DND-41 (cell line): ENCODE data around the gene MBOAT7.

Source experiments
- ATAC-seq: fragments of 200-7000 bp; cut with Tn5 transposase; 3 replicates; pipeline ENCODE4 v1.9.1; 2021; ENCODE audit warnings: low read depth; ENCODE audit not compliant: insufficient read depth
- DNase-seq: peaks from one replicate; pipeline ENCODE4 v3.0.0-alpha.2; 2020
- H2AFZ ChIP-seq: 2 replicates; pipeline ENCODE4 v1.6.0; 2012; ENCODE audit warnings: low read depth, low read length
- H3K27ac ChIP-seq: 2 replicates; pipeline ENCODE4 v1.5.1; 2012; ENCODE audit warnings: low read length, inconsistent platforms
- H3K27me3 ChIP-seq: fragments of 200-600 bp; sonication (generic); 2 replicates; pipeline ENCODE4 v1.6.0; 2012; ENCODE audit warnings: low read length, mild to moderate bottlenecking, inconsistent platforms; ENCODE audit not compliant: insufficient read depth, poor library complexity
- H3K36me3 ChIP-seq: 2 replicates; pipeline ENCODE4 v1.5.1; 2012; ENCODE audit warnings: low read length, inconsistent platforms; ENCODE audit not compliant: insufficient read depth
- H3K4me1 ChIP-seq: 2 replicates; pipeline ENCODE4 v1.5.1; 2012; ENCODE audit warnings: mild to moderate bottlenecking, low read length; ENCODE audit not compliant: insufficient read depth
- H3K4me2 ChIP-seq: 2 replicates; pipeline ENCODE4 v1.6.0; 2012; ENCODE audit warnings: mild to moderate bottlenecking, moderate library complexity, low read length, inconsistent platforms; ENCODE audit not compliant: insufficient read depth
- H3K4me3 ChIP-seq, 2 experiments: fragments of 200-600 bp in 1 of 2; shearing (Covaris generic) in 1 of 2; 2 replicates each; pipeline ENCODE4 v1.5.1; 2012 to 2016; ENCODE audit warnings: inconsistent platforms in 2 of 2, low read length in 2 of 2, mild to moderate bottlenecking in 2 of 2, low read depth in 1 of 2, moderate library complexity in 1 of 2
- H3K79me2 ChIP-seq: 2 replicates; pipeline ENCODE4 v1.6.0; 2012; ENCODE audit warnings: low read length, inconsistent platforms; ENCODE audit not compliant: insufficient read depth
- H3K9ac ChIP-seq: 2 replicates; pipeline ENCODE4 v1.6.0; 2012; ENCODE audit warnings: low read depth, mild to moderate bottlenecking, inconsistent platforms, low read length, moderate library complexity
- H3K9me3 ChIP-seq: 2 replicates; pipeline ENCODE4 v1.5.1; 2012; ENCODE audit warnings: low read length, moderate library complexity, mild to moderate bottlenecking, inconsistent platforms; ENCODE audit not compliant: insufficient read depth, severe bottlenecking
- H4K20me1 ChIP-seq: 2 replicates; pipeline ENCODE4 v1.6.0; 2012; ENCODE audit warnings: low read length; ENCODE audit not compliant: insufficient read depth
- CTCF ChIP-seq: IDR thresholded peaks from 2 replicates; pipeline ENCODE4 v1.5.1; 2012; ENCODE audit warnings: borderline replicate concordance, low read length, moderate library complexity, mild to moderate bottlenecking; ENCODE audit not compliant: poor library complexity, severe bottlenecking; ENCODE audit errors: extremely low read depth
- EZH2 ChIP-seq: IDR thresholded peaks from 3 replicates; pipeline ENCODE4 v1.6.1; 2012; ENCODE audit warnings: borderline replicate concordance, low read depth, mild to moderate bottlenecking, moderate library complexity, low read length, inconsistent platforms; ENCODE audit not compliant: severe bottlenecking

The MBOAT7 gene

DNA sequence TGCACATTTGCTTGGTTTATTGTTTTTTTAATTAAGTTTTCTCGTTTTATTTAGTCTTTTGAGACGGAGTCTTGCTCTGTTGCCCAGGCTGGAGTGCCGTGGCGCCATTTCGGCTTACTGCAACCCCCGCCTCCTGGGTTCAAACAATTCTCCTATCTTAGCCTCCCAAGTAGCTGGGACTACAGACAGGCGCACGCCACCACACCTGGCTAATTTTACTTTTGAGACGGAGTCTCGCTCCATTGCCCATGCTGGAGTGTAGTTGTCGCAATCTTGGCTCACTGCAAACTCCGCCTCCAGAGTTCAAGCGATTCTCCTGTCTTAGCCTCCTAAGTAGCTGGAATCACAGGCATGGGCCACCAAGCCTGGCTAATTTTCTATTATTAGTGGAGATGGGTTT, 12.6 kb upstream of the MBOAT7 start:
- H4K20me1 ChIP-seq: peaks cover 60% of the 10 kb centered on the region
- no peak overlapping the region for H3K27ac ChIP-seq
- H3K36me3 ChIP-seq: peaks cover 60% of the 10 kb centered on the region

DNA sequence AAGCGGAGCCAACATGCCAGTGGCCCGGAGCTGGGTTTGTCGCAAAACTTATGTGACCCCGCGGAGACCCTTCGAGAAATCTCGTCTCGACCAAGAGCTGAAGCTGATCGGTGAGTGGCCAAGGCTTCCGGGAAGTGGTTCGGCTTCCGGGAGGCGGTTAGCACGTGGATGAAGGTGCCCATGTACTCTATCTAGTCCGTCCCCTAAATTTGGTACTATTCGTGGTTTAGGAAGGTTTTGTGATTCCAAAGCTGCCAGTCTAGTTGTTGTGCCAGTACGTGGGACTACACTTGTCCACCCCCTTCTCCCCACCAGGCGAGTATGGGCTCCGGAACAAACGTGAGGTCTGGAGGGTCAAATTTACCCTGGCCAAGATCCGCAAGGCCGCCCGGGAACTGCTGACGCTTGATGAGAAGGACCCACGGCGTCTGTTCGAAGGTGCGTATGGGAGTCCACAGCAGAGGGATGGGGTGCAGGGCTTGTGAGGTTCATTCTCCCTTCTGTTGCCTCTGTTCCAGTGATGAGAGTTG, 11.9 kb upstream of the MBOAT7 start:
- no peak overlapping the region for H2AFZ ChIP-seq
- ATAC-seq (no peak), DNase-seq (no peak)
- peak overlapping the region; percentile 72 for H3K9ac ChIP-seq
- no peaks in the 10 kb centered on the region for H3K27me3 ChIP-seq
- H3K4me1 ChIP-seq: peaks cover 54% of the 10 kb centered on the region
- H3K36me3 ChIP-seq: peaks cover 52% of the 10 kb centered on the region
- no peaks in the 10 kb centered on the region for H3K9me3 ChIP-seq
- H3K79me2 ChIP-seq: peaks cover 61% of the 10 kb centered on the region
- peak overlapping the region; percentile 38 to 62 for H3K4me3 ChIP-seq
- peak overlapping the region; percentile 81 for H3K4me2 ChIP-seq
- peak overlapping the region; percentile 98 for H3K27ac ChIP-seq
- H4K20me1 ChIP-seq: peaks cover 53% of the 10 kb centered on the region
- no peak for TF ChIP-seq EZH2
- no peak for TF ChIP-seq CTCF

More for the DNA sequence above, 12.6 kb upstream of the MBOAT7 start:
- Histone ChIP-seq H2AFZ (no peak overlapping the region), H3K4me3 (peak overlapping the region; percentile 38 to 62; a peak in 3 of 4 replicates), H3K4me1 (peaks cover 62% of the 10 kb centered on the region), H3K27me3 (no peaks in the 10 kb centered on the region), H3K9me3 (no peaks in the 10 kb centered on the region), H3K4me2 (peak overlapping the region; percentile 81), H3K9ac (peak overlapping the region; percentile 72), H3K79me2 (peaks cover 69% of the 10 kb centered on the region)
- no peak for ATAC-seq
- no peak for TF ChIP-seq CTCF
- no peak for TF ChIP-seq EZH2
- DNase-seq: no peak

GRCh38 chr19:54199401-54199800, 10.0 kb upstream of the MBOAT7 start:
- ATAC-seq (no peak), DNase-seq (no peak)
- H3K4me2 ChIP-seq: peak overlapping the region; percentile 81
- no peak overlapping the region for H3K4me3 ChIP-seq
- H3K36me3 ChIP-seq: peaks cover 38% of the 10 kb centered on the region
- no peaks in the 10 kb centered on the region for H3K27me3 ChIP-seq
- TF ChIP-seq EZH2 (no peak), CTCF (no peak)
- peaks cover 34% of the 10 kb centered on the region for H4K20me1 ChIP-seq
- H3K9me3 ChIP-seq: no peaks in the 10 kb centered on the region
- peak overlapping the region; percentile 72 for H3K9ac ChIP-seq
- H3K79me2 ChIP-seq: peaks cover 43% of the 10 kb centered on the region
- H2AFZ ChIP-seq: no peak overlapping the region
- H3K4me1 ChIP-seq: peaks cover 40% of the 10 kb centered on the region
- no peak overlapping the region for H3K27ac ChIP-seq
